ENCODE data around the gene MTARC1.

The MTARC1 gene

DNA sequence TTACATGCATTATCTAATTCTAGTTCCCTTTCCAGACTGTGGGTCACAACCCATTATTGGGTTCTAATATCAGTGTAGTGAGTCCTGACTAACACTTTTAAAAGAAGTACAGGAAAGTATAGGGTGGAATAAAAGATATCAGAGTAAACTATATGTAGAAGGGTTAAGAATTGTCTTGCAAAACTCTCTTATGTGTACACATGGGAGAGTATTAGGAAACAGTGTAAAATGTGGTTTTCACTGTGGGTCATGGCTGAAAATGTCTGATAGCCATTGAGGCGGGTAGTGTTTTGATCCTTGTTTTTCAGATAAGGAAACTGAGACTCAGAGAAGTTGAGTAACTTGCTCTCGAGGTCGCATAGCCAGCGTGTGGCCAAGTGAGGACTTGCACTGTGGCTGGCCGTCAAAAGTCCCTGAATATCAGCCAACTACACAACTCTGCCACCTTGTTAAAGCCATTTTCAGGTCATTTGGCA is 18.5 kb upstream of the MTARC1 start:
- TF ChIP-seq, protein P1, sequence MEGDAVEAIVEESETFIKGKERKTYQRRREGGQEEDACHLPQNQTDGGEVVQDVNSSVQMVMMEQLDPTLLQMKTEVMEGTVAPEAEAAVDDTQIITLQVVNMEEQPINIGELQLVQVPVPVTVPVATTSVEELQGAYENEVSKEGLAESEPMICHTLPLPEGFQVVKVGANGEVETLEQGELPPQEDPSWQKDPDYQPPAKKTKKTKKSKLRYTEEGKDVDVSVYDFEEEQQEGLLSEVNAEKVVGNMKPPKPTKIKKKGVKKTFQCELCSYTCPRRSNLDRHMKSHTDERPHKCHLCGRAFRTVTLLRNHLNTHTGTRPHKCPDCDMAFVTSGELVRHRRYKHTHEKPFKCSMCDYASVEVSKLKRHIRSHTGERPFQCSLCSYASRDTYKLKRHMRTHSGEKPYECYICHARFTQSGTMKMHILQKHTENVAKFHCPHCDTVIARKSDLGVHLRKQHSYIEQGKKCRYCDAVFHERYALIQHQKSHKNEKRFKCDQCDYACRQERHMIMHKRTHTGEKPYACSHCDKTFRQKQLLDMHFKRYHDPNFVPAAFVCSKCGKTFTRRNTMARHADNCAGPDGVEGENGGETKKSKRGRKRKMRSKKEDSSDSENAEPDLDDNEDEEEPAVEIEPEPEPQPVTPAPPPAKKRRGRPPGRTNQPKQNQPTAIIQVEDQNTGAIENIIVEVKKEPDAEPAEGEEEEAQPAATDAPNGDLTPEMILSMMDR (IDR thresholded peaks at IDR 0.05; ENCODE audit: extremely low read depth, insufficient read depth, missing control alignments), result no peak
- no peak for DNase-seq (ENCODE audit: low spot score)
- in situ Hi-C loops (cut with MboI; ENCODE audit: low pct_unique_long_range_greater_than_20kb, low sequenced_read_pairs, unreplicated experiment), result no loop called here

GRCh38 chr1:220769205-220769604 is 17.5 kb upstream of the MTARC1 start:
- in situ Hi-C loops (cut with MboI; ENCODE audit: low pct_unique_long_range_greater_than_20kb, low sequenced_read_pairs, unreplicated experiment), result no loop called here
- DNase-seq (ENCODE audit: low spot score), result no peak
- TF ChIP-seq, protein P1 (IDR thresholded peaks at IDR 0.05; ENCODE audit: extremely low read depth, insufficient read depth, missing control alignments), result no peak

GRCh38 chr1:220770245-220770913 is 16.3 kb upstream of the MTARC1 start:
- peak; percentile 52 for DNase-seq (ENCODE audit: low spot score)
- in situ Hi-C loops (cut with MboI; ENCODE audit: low pct_unique_long_range_greater_than_20kb, low sequenced_read_pairs, unreplicated experiment), result no loop called here
- TF ChIP-seq, protein P1 (IDR thresholded peaks at IDR 0.05; ENCODE audit: extremely low read depth, insufficient read depth, missing control alignments), result no peak

DNA sequence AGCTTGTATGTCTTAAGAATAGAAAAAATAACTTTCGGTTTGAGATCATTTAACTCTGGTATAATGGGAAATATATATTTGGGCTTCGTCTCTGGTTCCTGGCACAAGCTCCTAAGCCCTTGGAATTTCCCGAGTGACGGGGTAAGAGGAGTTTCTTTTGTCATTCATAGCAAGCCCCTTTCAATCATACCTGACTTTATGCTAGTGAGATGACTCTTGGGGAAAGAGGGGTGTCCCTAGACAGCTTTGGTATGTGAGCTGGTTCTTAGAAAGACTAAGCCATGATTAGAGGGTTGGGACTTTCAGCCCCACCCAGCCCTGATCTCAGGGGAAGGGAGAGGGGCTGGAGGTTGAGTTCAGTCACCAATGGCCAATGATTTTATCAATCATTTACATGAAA is 13.9 kb upstream of the MTARC1 start:
- in situ Hi-C loops (cut with MboI; ENCODE audit: low pct_unique_long_range_greater_than_20kb, low sequenced_read_pairs, unreplicated experiment), result no loop called here
- no peak for DNase-seq (ENCODE audit: low spot score)
- TF ChIP-seq, protein P1 (IDR thresholded peaks at IDR 0.05; ENCODE audit: extremely low read depth, insufficient read depth, missing control alignments), result no peak

DNA sequence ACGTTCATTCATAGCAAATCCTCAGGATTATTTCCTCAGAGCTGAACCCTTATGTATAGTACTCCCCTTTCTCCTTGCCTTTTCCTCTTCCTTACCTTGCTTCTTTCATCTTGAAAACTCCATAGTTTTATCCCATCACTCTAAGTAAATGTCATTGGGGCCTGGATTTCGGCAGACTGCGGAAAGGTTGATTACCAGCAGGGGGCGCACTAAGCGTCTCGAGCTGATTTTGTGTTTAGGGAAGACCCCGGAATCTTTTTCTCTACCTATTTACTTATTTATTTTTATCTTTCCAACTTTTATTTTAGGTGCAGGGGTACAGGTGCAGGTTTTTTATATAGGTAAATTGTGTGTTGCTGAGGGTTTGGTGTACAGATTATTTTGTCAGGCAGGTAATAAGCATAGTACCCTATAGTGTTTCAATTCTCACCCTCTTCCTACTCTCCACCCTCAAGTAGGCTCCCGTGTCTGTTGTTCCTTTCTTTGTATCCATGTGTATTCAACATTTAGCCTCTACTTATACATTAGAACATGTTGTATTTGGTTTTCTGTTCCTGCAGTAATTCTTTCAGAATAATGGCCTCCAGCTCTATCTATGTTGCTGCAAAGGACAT is 11.4 kb upstream of the MTARC1 start:
- TF ChIP-seq, protein P1 (IDR thresholded peaks at IDR 0.05; ENCODE audit: extremely low read depth, insufficient read depth, missing control alignments), result peak; percentile 80
- in situ Hi-C loops (cut with MboI; ENCODE audit: low pct_unique_long_range_greater_than_20kb, low sequenced_read_pairs, unreplicated experiment), result no loop called here
- peak; percentile 45 for DNase-seq (ENCODE audit: low spot score)

- in situ Hi-C loops (cut with MboI; ENCODE audit: low pct_unique_long_range_greater_than_20kb, low sequenced_read_pairs, unreplicated experiment), result no loop called here
- TF ChIP-seq, protein P1 (IDR thresholded peaks at IDR 0.05; ENCODE audit: extremely low read depth, insufficient read depth, missing control alignments), result no peak
These were observed 10.5 kb upstream of the MTARC1 start for GRCh38 chr1:220776254-220776653.

More at GRCh38 chr1:220776254-220776653, 10.5 kb upstream of the MTARC1 start:
- DNase-seq (ENCODE audit: low spot score), result no peak
